ENCODE measurements around the gene ERMARD. TPM values are rescaled to one million over a fixed set of nuclear protein-coding genes. Genes with fewer than 3 reads are reported as not detected.

ERMARD gene
- total and polyA plus RNA-seq, 2 donors (not counting 3 experiments of a cell fraction or from before 2014, with no cell fraction given) = 23.8 to 36.4 TPM

DNA sequence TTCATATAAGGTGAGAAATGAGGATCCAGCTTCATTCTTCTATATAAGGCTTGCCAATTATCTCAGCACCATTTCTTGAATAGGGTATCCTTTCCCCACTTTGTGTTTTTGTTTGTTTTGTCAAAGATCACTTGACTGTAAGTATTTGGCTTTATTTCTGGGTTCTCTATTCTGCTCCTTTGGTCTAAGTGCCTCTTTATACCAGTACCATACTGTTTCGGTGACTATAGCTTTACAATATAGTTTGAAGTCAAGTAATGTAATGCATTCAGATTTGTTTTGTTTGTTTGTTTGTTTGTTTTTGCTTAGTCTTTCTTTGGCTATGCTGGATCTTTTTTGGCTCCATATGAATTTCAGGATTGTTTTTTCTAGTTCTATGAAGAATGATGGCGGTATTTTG, 64.6 kb downstream of the ERMARD start:
- DNase-seq (ENCODE audit: low read depth, low spot score) = no peak
- FAIRE-seq = no peak
- dilution Hi-C loops (cut with MboI; ENCODE audit: extremely low pct_ligation_motif_present, low sequenced_read_pairs) (no loop called here), intact Hi-C loops (cut with micrococcal nuclease) (no loop called here)
- Histone ChIP-seq H3K4me2 (ENCODE audit: insufficient read depth, low read length) (no peak overlapping the region), H3K4me3 (replicated peaks in 1 of 3; ENCODE audit: insufficient read depth in 1 of 3, low read depth in 1 of 3, low read length in 3 of 3) (no peak overlapping the region), H3K9ac (replicated peaks; ENCODE audit: extremely low read depth, insufficient read depth, low read length) (no peak overlapping the region), H3K9me1 (replicated peaks; ENCODE audit: control insufficient read depth, extremely low read depth, insufficient read depth, low read length) (no peaks in the 10 kb centered on the region), H3K27me3 (ENCODE audit: control insufficient read depth in 2 of 2, insufficient read depth in 2 of 2, low read length in 2 of 2) (no peaks in the 10 kb centered on the region), H4K20me1 (replicated peaks; ENCODE audit: control insufficient read depth, extremely low read depth, insufficient read depth, low read length) (no peaks in the 10 kb centered on the region), H3K27ac (ENCODE audit: insufficient read depth, low read depth, low read length) (no peak overlapping the region), H3K4me1 (ENCODE audit: control insufficient read depth, extremely low read depth, insufficient read depth, low read length) (no peaks in the 10 kb centered on the region), H3K79me2 (ENCODE audit: control insufficient read depth, insufficient read depth, low read length) (no peaks in the 10 kb centered on the region), H3K36me3 (ENCODE audit: control insufficient read depth in 2 of 2, extremely low read depth in 1 of 2, insufficient read depth in 2 of 2, low read length in 2 of 2) (no peaks in the 10 kb centered on the region), H3K9me3 (replicated peaks; ENCODE audit: control insufficient read depth, insufficient read depth, low read length) (no peaks in the 10 kb centered on the region), H2AFZ (ENCODE audit: low read depth, low read length) (no peak overlapping the region)
- BruUV-seq (replicated peaks) = no TSS peak
- ChIA-PET POLR2A (no interaction called here), CTCF (interaction anchor here (0.8 kb wide), 1 partner anchor 11 kb away, joined by 3 read pairs; no protein-coding TSS in a partner anchor)
- no peak for TF ChIP-seq FOS (IDR thresholded peaks at IDR 0.05; ENCODE audit: borderline replicate concordance, insufficient read depth, low read length)
- no peak for TF ChIP-seq EZH2 (IDR thresholded peaks at IDR 0.05; ENCODE audit: borderline replicate concordance, low read depth, low read length, severe bottlenecking)
- TF ChIP-seq POLR2A (IDR thresholded peaks at IDR 0.05; ENCODE audit: low read depth, low read length) = no peak
- TF ChIP-seq, protein P1, sequence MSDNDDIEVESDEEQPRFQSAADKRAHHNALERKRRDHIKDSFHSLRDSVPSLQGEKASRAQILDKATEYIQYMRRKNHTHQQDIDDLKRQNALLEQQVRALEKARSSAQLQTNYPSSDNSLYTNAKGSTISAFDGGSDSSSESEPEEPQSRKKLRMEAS (IDR thresholded peaks at IDR 0.05; ENCODE audit: insufficient read depth, insufficient read length) = no peak

DNA sequence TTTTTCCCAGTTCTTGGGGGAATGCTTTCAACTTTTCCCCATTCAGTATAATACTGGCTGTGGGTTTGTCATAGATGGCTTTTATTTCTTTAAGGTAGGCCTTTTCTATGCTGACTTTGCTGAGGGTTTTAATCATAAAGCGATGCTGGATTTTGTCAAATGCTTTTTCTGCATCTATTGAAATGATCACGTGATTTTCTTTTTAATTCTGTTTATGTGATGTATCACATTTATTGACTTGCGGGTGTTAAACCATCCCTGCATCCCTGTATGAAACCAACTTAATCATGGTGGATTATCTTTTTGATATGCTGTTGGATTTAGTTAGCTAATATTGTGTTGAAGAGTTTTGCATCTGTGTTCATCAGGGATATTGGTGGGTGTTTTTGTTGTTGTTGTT, 65.6 kb downstream of the ERMARD start:
- H3K9ac ChIP-seq (replicated peaks; ENCODE audit: extremely low read depth, insufficient read depth, low read length) = no peak overlapping the region
- TF ChIP-seq, protein P1 (IDR thresholded peaks at IDR 0.05; ENCODE audit: insufficient read depth, insufficient read length) = no peak
- no peak for TF ChIP-seq POLR2AphosphoS5 (IDR thresholded peaks at IDR 0.05; ENCODE audit: insufficient read depth, low read depth, low read length)
- no peak for TF ChIP-seq MYC (IDR thresholded peaks at IDR 0.05; ENCODE audit: low read depth, low read length)
- TF ChIP-seq GATA2 (IDR thresholded peaks at IDR 0.05; ENCODE audit: insufficient read depth, insufficient read length, low read depth, low read length) = no peak
- no peak for TF ChIP-seq JUN (IDR thresholded peaks at IDR 0.05; ENCODE audit: borderline replicate concordance, insufficient read depth, insufficient read length, low read depth)
- TF ChIP-seq POLR2A (IDR thresholded peaks at IDR 0.05; ENCODE audit: low read depth, low read length) = no peak
- TF ChIP-seq EZH2 (IDR thresholded peaks at IDR 0.05; ENCODE audit: borderline replicate concordance, low read depth, low read length, severe bottlenecking) = no peak
- CTCF ChIA-PET = interaction anchor here (1.3 kb wide), 1 partner anchor 15 kb away, joined by 5 read pairs; no protein-coding TSS in a partner anchor
- intact Hi-C loops (cut with micrococcal nuclease) (no loop called here), dilution Hi-C loops (cut with MboI; ENCODE audit: extremely low pct_ligation_motif_present, low sequenced_read_pairs) (no loop called here)
- no peaks in the 10 kb centered on the region for H3K9me1 ChIP-seq (replicated peaks; ENCODE audit: control insufficient read depth, extremely low read depth, insufficient read depth, low read length)
- H2AFZ ChIP-seq (ENCODE audit: low read depth, low read length) = no peak overlapping the region
- H3K4me3 ChIP-seq (replicated peaks in 1 of 3; ENCODE audit: insufficient read depth in 1 of 3, low read depth in 1 of 3, low read length in 3 of 3) = no peak overlapping the region
- BruUV-seq (replicated peaks) = no TSS peak
- no peak overlapping the region for H3K27ac ChIP-seq (ENCODE audit: insufficient read depth, low read depth, low read length)
- H4K20me1 ChIP-seq (replicated peaks; ENCODE audit: control insufficient read depth, extremely low read depth, insufficient read depth, low read length) = no peaks in the 10 kb centered on the region
- H3K4me1 ChIP-seq (ENCODE audit: control insufficient read depth, extremely low read depth, insufficient read depth, low read length) = no peaks in the 10 kb centered on the region
- H3K27me3 ChIP-seq (ENCODE audit: control insufficient read depth in 2 of 2, insufficient read depth in 2 of 2, low read length in 2 of 2) = no peaks in the 10 kb centered on the region
- POLR2A ChIA-PET = no interaction called here
- no peaks in the 10 kb centered on the region for H3K9me3 ChIP-seq (replicated peaks; ENCODE audit: control insufficient read depth, insufficient read depth, low read length)
- no peak overlapping the region for H3K4me2 ChIP-seq (ENCODE audit: insufficient read depth, low read length)
- FAIRE-seq = no peak
- no peaks in the 10 kb centered on the region for H3K79me2 ChIP-seq (ENCODE audit: control insufficient read depth, insufficient read depth, low read length)
- H3K36me3 ChIP-seq (ENCODE audit: control insufficient read depth in 2 of 2, extremely low read depth in 1 of 2, insufficient read depth in 2 of 2, low read length in 2 of 2) = no peaks in the 10 kb centered on the region
- no peak for DNase-seq (ENCODE audit: low read depth, low spot score)

Data from endothelial cell of umbilical vein (primary cell).